Measurements from ENCODE around the gene MTHFR. TPM values are rescaled to one million over a fixed set of nuclear protein-coding genes. Genes with fewer than 3 reads are reported as not detected.
A peak's percentile ranks its signal among the peaks of the same experiment; 100 is the strongest.

Gene MTHFR
- total RNA-seq, 1 donor: 32.6 TPM

DNA sequence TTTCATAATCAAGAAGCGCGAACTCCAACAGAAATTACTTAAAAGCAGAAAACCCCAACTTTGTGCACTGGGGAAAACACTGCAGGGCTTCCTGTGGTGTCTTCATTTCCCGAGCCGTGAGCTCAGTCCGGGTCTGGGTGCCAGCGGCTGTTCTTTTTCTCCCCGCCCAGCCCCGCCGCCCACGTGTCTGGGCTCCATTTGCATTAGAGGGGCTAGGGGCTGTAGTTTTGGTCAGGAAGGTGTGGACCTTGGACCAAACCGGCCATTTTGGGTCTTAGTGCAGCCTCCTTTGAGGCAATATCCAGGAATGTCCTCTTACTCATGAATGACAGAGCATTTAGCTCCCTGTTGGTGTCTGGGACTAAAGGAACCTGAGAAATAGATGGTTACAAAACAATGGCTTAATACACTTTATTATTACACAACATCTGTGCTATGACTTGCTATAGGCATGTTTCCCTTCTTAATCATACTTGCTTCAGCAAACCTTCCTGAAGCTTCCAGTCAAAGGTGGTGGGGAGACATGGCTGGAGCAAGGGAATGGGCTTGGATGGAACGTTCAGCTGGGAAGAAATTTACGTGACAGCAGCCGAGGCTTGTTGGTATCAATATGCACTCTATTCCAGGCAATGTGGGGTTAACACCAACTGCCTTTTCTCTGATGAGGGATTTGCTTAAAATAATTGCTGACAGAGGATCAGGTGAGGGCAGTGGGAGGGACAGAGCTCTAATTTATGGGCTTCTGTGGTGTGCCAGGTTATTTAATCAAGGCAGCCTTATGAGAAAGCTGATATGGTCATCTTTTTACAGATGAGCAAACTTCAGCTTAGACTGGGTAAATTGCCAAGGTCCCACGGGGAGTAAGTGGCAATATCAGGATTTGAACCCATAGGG is 68.8 kb downstream of the MTHFR start:
- Histone ChIP-seq H3K27me3 (ENCODE audit: insufficient read depth, low read length) (no peaks in the 10 kb centered on the region), H4K20me1 (ENCODE audit: insufficient read depth, low read length) (peaks cover 21% of the 10 kb centered on the region), H2AFZ (ENCODE audit: low read length) (peak overlapping the region; percentile 94), H3K4me3 (ENCODE audit: insufficient read depth, low read length) (peak overlapping the region; percentile 94), H3K27ac (ENCODE audit: low read depth, low read length) (peak overlapping the region; percentile 81), H3K4me2 (ENCODE audit: insufficient read depth, low read length) (peak overlapping the region; percentile 92), H3K79me2 (ENCODE audit: insufficient read depth, low read length) (peaks cover 17% of the 10 kb centered on the region), H3K36me3 (ENCODE audit: insufficient read depth, low read length) (no peaks in the 10 kb centered on the region), H3K9me3 (ENCODE audit: low read depth, low read length) (no peaks in the 10 kb centered on the region), H3K4me1 (ENCODE audit: insufficient read depth, low read length) (peaks cover 10% of the 10 kb centered on the region)
- DNase-seq (ENCODE audit: insufficient read length, low spot score, missing footprints): peak; percentile 89
- TF ChIP-seq, protein P1, sequence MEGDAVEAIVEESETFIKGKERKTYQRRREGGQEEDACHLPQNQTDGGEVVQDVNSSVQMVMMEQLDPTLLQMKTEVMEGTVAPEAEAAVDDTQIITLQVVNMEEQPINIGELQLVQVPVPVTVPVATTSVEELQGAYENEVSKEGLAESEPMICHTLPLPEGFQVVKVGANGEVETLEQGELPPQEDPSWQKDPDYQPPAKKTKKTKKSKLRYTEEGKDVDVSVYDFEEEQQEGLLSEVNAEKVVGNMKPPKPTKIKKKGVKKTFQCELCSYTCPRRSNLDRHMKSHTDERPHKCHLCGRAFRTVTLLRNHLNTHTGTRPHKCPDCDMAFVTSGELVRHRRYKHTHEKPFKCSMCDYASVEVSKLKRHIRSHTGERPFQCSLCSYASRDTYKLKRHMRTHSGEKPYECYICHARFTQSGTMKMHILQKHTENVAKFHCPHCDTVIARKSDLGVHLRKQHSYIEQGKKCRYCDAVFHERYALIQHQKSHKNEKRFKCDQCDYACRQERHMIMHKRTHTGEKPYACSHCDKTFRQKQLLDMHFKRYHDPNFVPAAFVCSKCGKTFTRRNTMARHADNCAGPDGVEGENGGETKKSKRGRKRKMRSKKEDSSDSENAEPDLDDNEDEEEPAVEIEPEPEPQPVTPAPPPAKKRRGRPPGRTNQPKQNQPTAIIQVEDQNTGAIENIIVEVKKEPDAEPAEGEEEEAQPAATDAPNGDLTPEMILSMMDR (IDR thresholded peaks at IDR 0.05; ENCODE audit: extremely low read depth, low read depth, low read length): no peak

DNA sequence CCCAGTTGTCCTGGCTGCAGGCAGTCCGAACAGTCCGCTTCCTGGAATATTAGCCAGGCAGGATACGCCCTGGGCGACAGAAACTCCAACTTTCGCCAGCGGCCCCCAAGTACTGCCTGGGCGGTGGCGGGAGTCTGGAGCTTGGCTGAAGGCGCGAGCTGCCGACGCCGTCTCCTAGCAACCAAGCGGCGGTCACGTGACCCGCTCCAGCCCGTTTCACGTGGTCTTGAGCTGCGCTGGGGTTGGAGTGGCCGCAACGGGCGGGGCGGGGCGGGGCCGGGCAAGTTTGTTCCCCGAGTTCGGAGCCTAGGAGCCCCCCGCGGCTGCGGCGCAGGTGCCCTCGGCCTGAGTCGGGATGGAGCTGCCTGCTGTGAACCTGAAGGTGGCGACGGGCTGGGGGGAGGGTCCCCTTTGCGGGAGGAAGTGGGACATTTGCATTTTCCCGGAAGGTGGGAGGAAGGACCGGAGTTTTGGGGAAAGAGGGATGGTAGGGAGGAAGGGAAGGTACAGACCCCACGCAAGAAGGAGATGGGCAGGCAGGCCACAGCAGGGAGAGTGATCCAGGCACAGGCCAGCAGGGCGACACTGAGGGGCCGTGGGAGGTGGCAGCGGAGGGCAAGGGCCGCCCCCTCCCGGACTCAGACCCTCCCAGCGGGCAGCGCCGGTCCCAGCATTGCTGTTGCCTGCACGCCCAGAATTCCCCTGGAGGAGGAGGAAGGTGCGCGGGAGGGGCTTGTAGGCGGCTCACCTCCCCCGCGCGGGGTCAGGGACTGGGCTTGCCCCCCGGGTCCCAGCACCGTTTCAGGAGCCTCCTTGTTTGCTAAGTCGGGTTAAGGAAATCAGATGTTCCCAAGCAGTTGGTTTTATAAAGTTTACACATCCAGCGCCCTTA is 69.7 kb downstream of the MTHFR start, which contains the start of gene AGTRAP:
TSS of gene AGTRAP (plus strand) at position 283 of the 892 bp plus-strand sequence. CDS start at position 356, 73 bp downstream.
- Histone ChIP-seq H3K79me2 (ENCODE audit: insufficient read depth, low read length) (peaks cover 14% of the 10 kb centered on the region), H3K27ac (ENCODE audit: low read depth, low read length) (peak within 1 kb of the TSS; percentile 81), H4K20me1 (ENCODE audit: insufficient read depth, low read length) (peaks cover 16% of the 10 kb centered on the region), H3K4me3 (ENCODE audit: insufficient read depth, low read length) (peak within 1 kb of the TSS; percentile 94), H3K9me3 (ENCODE audit: low read depth, low read length) (no peaks in the 10 kb centered on the region), H3K27me3 (ENCODE audit: insufficient read depth, low read length) (no peaks in the 10 kb centered on the region), H3K4me1 (ENCODE audit: insufficient read depth, low read length) (peaks cover 10% of the 10 kb centered on the region), H3K36me3 (ENCODE audit: insufficient read depth, low read length) (no peaks in the 10 kb centered on the region), H3K4me2 (ENCODE audit: insufficient read depth, low read length) (peak within 1 kb of the TSS; percentile 92), H2AFZ (ENCODE audit: low read length) (peak within 1 kb of the TSS; percentile 94)
- TF ChIP-seq, protein P1 (IDR thresholded peaks at IDR 0.05; ENCODE audit: extremely low read depth, low read depth, low read length): no peak
- peak; percentile 97 for DNase-seq (ENCODE audit: insufficient read length, low spot score, missing footprints)

Small RNA genes lying within 50 kb of the gene (small RNA-seq; reads per million reads assigned to genes)
- gene RF02156 (not detected), gene RF02157 (not detected), gene RF02158 (not detected)

Other genes starting within 250 kb of the MTHFR start
- gene FBXO2, start 151.5 kb downstream of the MTHFR start, total RNA-seq: 0.29 and 0.36 TPM in 2 replicates
- 14.4 and 16.3 TPM in 2 replicates for gene FBXO44, start 151.1 kb downstream of the MTHFR start, total RNA-seq
- 8.7 and 8.8 TPM in 2 replicates for gene FBXO6, start 141.8 kb downstream of the MTHFR start, total RNA-seq
- 20.6 and 22.7 TPM in 2 replicates for gene MAD2L2, start 124.8 kb downstream of the MTHFR start, total RNA-seq
- under 0.01 TPM in 2 replicates for gene DRAXIN, start 114.3 kb downstream of the MTHFR start, total RNA-seq
- gene AGTRAP, start 69.8 kb downstream of the MTHFR start, total RNA-seq: 47.7 and 56.5 TPM in 2 replicates
- under 0.01 TPM in 1 of 2 replicates, not detected in the other for gene C1orf167, start 43.8 kb downstream of the MTHFR start, total RNA-seq
- 21.0 and 22.4 TPM in 2 replicates for gene CLCN6, start 227 bp upstream of the MTHFR start, total RNA-seq
- not detected in 2 replicates for gene NPPA, start 41.8 kb upstream of the MTHFR start, total RNA-seq
- not detected in 2 replicates for gene NPPB, start 53.0 kb upstream of the MTHFR start, total RNA-seq
- gene KIAA2013, start 120.5 kb upstream of the MTHFR start, total RNA-seq: 51.6 and 64.1 TPM in 2 replicates
- gene PLOD1, start 128.8 kb upstream of the MTHFR start, total RNA-seq: 242 and 281 TPM in 2 replicates
- gene MFN2, start 174.5 kb upstream of the MTHFR start, total RNA-seq: 46.0 and 51.0 TPM in 2 replicates
- gene MIIP, start 213.5 kb upstream of the MTHFR start, total RNA-seq: 24.2 and 26.4 TPM in 2 replicates